Measurements from ENCODE around the gene CBFA2T3. TPM values are rescaled to one million over a fixed set of nuclear protein-coding genes. Genes with fewer than 3 reads are reported as not detected.

CBFA2T3 gene
- total RNA-seq, 8 experiments from 2014 or later, result 0.41 to 3.4 (median 1.2) TPM

DNA sequence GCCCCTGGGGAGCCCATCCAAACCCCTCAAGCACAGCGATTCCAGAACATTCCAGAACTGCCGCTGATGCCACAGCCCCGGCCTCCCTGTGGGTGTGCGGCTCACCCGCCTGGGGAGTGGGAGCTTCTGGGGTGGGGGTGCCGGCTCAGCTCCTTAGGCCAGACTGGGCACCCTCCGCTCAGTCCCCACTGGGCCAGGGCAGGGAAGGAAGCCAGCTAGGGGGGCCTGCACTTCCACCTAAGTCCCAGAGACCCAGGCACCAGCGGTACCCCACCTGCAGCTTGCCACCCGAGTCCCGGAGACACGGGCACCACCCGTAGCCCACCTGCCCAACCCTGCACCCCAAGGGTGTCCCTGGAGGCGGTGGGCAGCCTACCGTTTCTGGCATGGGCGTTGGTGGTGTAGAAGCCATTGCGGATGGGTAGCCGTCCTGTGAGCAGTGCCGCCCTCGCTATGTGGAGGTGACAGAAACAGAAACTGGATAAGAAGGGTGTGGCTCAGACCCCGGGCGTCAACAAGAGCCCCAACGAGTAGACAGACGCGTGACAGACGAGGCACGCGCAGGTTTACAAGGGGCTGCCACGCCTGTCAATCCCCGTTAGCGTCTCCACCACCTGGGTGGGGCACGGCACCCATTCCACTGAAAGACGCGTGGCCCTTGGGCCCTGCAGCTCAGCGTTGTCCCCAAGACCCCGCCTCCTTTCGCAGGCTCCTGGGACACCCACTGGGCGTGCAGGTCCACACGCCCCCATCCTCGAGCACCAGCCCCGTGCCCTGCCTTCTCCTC lies 135.3 kb downstream of the CBFA2T3 start:
- H3K27ac ChIP-seq, result no peak overlapping the region
- peaks cover 0 to 6% of the 10 kb centered on the region in 2 donors for H3K4me1 ChIP-seq (replicated peaks in 1 of 2)
- H3K4me3 ChIP-seq, result no peak overlapping the region
- ATAC-seq (replicated peaks in 6 of 8), result no peak
- 89 to 95% (median 90%) methylated on average over 2 to 15 of the region's 40 CpGs; no CpG with 5 or more reads in 7 of the 10 experiments for WGBS, 10 experiments
- in situ Hi-C loops (cut with MboI; ENCODE audit: low pct_unique_long_range_greater_than_20kb in 2 of 9, low sequenced_read_pairs in 9 of 9, unreplicated experiment in 9 of 9), result no loop called here

DNA sequence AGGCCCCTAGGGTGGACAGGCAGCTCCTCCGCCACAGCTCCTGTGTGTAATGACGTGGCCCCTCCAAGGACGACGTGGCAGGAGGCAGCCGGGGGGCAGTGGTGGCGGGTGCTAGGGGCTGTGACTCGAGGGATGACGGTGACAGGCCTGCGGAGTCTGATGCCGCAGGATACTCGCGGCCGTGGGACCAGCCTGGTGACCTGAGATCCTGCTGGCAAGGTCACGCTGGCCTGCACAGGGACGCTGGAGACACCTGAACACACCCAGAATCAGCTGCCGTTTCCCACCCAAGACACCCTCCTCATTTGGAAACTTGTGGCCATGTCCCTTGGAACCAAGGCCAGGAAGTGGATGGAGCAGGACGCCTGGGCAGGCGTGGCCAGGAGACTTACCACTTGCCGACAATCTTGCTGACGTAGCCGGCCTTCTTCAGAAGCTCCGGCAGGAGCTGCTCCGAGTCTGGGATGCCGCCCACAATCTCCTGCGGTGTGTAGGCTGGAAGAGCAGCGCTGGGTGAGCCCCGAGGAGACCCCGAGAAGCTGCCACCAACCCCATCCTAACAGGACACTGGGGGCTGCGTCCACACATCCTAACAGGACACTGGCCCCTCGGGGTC lies 136.3 kb downstream of the CBFA2T3 start:
- H3K27ac ChIP-seq, result no peak overlapping the region
- no peak for ATAC-seq (replicated peaks in 6 of 8)
- peaks cover 0 to 6% of the 10 kb centered on the region in 2 donors for H3K4me1 ChIP-seq (replicated peaks in 1 of 2)
- no peak overlapping the region for H3K4me3 ChIP-seq
- in situ Hi-C loops (cut with MboI; ENCODE audit: low pct_unique_long_range_greater_than_20kb in 2 of 9, low sequenced_read_pairs in 9 of 9, unreplicated experiment in 9 of 9), result no loop called here
- 76 to 100% (median 90%) methylated on average over 1 to 5 of the region's 30 CpGs; no CpG with 5 or more reads in 6 of the 10 experiments for WGBS, 10 experiments

- no peak for ATAC-seq (replicated peaks in 6 of 8)
- no peak overlapping the region for H3K27ac ChIP-seq
- H3K4me3 ChIP-seq, result no peak overlapping the region
- 90 to 100% (median 93%) methylated on average over 1 to 19 of the region's 24 CpGs; no CpG with 5 or more reads in 4 of the 10 experiments for WGBS, 10 experiments
- in situ Hi-C loops (cut with MboI; ENCODE audit: low pct_unique_long_range_greater_than_20kb in 2 of 9, low sequenced_read_pairs in 9 of 9, unreplicated experiment in 9 of 9), result no loop called here
- H3K4me1 ChIP-seq (replicated peaks in 1 of 2), result peaks cover 0 to 6% of the 10 kb centered on the region in 2 donors
Observed at GRCh38 chr16:88839745-88840599, 137.0 kb downstream of the CBFA2T3 start.

GRCh38 chr16:88839026-88839529 lies 137.9 kb downstream of the CBFA2T3 start:
- no peak overlapping the region for H3K27ac ChIP-seq
- 87 to 100% (median 98%) methylated on average over 2 to 6 of the region's 39 CpGs; no CpG with 5 or more reads in 6 of the 10 experiments for WGBS, 10 experiments
- ATAC-seq (replicated peaks in 6 of 8), result no peak
- H3K4me1 ChIP-seq (replicated peaks in 1 of 2), result no peaks in the 10 kb centered on the region
- in situ Hi-C loops (cut with MboI; ENCODE audit: low pct_unique_long_range_greater_than_20kb in 2 of 9, low sequenced_read_pairs in 9 of 9, unreplicated experiment in 9 of 9), result no loop called here
- H3K4me3 ChIP-seq, result no peak overlapping the region

- Histone ChIP-seq H3K4me3 (no peak overlapping the region), H3K4me1 (replicated peaks in 1 of 2) (no peaks in the 10 kb centered on the region), H3K27ac (no peak overlapping the region)
- in situ Hi-C loops (cut with MboI; ENCODE audit: low pct_unique_long_range_greater_than_20kb in 2 of 9, low sequenced_read_pairs in 9 of 9, unreplicated experiment in 9 of 9), result no loop called here
- no peak for ATAC-seq (replicated peaks in 6 of 8)
- 60 to 100% (median 80%) methylated on average over 1 to 2 of the region's 19 CpGs; no CpG with 5 or more reads in 5 of the 10 experiments for WGBS, 10 experiments
Observed at GRCh38 chr16:88838566-88838965, 138.4 kb downstream of the CBFA2T3 start.

- H3K4me3 ChIP-seq, result no peak overlapping the region
- no peaks in the 10 kb centered on the region for H3K4me1 ChIP-seq (replicated peaks in 1 of 2)
- ATAC-seq (replicated peaks in 6 of 8), result no peak
- no peak overlapping the region for H3K27ac ChIP-seq
- 80 to 100% (median 93%) methylated on average over 1 to 8 of the region's 20 CpGs; no CpG with 5 or more reads in 6 of the 10 experiments for WGBS, 10 experiments
- in situ Hi-C loops (cut with MboI; ENCODE audit: low pct_unique_long_range_greater_than_20kb in 2 of 9, low sequenced_read_pairs in 9 of 9, unreplicated experiment in 9 of 9), result no loop called here
Observed at GRCh38 chr16:88837806-88838205, 139.2 kb downstream of the CBFA2T3 start.

DNA sequence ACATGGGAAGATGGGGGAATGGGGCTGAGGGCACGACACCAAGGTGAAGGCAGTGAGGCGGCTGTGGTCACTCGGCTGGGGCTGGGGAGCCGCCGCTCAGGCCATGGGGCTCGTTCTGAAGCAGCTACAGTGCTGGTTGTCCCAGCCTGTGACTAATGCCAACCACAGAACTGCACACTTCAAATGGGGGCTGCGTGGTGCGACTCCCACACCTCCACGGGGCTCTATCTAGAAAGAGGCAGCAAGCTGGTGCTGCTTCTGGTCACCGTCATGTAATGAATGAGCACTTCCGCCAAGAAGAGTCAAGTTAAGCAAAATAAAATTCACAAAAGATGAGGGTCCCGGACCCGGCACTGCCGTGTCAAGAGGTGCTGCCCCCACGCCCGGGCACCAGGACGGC lies 140.2 kb downstream of the CBFA2T3 start:
- no peaks in the 10 kb centered on the region for H3K4me1 ChIP-seq (replicated peaks in 1 of 2)
- no peak overlapping the region for H3K4me3 ChIP-seq
- in situ Hi-C loops (cut with MboI; ENCODE audit: low pct_unique_long_range_greater_than_20kb in 2 of 9, low sequenced_read_pairs in 9 of 9, unreplicated experiment in 9 of 9), result no loop called here
- 100% methylated on average over 1 of the region's 17 CpGs; no CpG with 5 or more reads in 9 of the 10 experiments for WGBS, 10 experiments
- no peak overlapping the region for H3K27ac ChIP-seq
- ATAC-seq (replicated peaks in 6 of 8), result no peak

DNA sequence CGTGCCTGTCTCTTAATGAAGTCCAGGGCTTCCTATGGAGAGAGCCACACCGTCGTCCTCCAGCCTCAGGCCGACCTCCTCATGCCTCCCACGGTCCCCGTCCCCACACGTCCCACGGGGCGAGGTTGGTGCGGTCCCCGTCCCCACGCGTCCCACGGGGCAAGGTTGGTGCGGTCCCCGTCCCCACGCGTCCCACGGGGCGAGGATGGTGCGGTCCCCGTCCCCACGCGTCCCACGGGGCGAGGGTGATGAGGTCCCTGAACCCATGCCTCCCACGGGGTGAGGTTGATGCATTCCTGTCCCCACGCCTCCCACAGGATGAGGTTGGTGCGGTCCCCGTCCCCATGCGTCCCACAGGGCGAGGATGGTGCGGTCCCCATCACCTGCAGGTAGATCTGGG lies 141.2 kb downstream of the CBFA2T3 start:
- ATAC-seq (replicated peaks in 6 of 8), result no peak
- Histone ChIP-seq H3K4me3 (no peak overlapping the region), H3K27ac (no peak overlapping the region), H3K4me1 (replicated peaks in 1 of 2) (no peaks in the 10 kb centered on the region)
- no CpG with 5 or more reads among the region's 33 CpGs for WGBS, 10 experiments
- in situ Hi-C loops (cut with MboI; ENCODE audit: low pct_unique_long_range_greater_than_20kb in 2 of 9, low sequenced_read_pairs in 9 of 9, unreplicated experiment in 9 of 9), result no loop called here

- Histone ChIP-seq H3K27ac (no peak overlapping the region), H3K4me1 (replicated peaks in 1 of 2) (no peaks in the 10 kb centered on the region), H3K4me3 (no peak overlapping the region)
- peak in 2 of 8 experiments; percentile 46 to 47 for ATAC-seq (replicated peaks in 6 of 8)
- 80% methylated on average over 1 of the region's 11 CpGs; no CpG with 5 or more reads in 8 of the 10 experiments for WGBS, 10 experiments
- in situ Hi-C loops (cut with MboI; ENCODE audit: low pct_unique_long_range_greater_than_20kb in 2 of 9, low sequenced_read_pairs in 9 of 9, unreplicated experiment in 9 of 9), result no loop called here
Observed at GRCh38 chr16:88835383-88835782, 141.6 kb downstream of the CBFA2T3 start.

DNA sequence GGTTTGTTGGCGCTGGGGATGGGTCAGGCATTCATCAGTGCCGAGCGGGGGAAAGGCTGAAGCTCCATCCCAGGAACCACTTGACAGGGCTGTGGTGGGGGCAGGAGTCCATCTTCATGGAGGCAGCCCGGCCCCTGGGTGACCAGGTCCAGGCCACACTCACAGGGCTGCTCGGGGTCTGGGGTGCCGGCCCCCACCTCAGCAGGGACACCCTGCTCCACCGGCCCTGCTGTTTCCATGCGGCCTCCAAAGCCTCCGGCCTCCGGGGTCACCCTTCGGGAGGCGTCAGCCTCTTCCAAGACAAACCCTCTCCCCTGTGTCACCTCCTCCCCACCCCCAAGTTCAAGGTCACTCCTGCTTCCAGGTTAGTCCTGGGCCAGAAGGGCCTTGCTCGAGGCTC lies 142.3 kb downstream of the CBFA2T3 start:
- H3K27ac ChIP-seq, result no peak overlapping the region
- H3K4me3 ChIP-seq, result no peak overlapping the region
- no peaks in the 10 kb centered on the region for H3K4me1 ChIP-seq (replicated peaks in 1 of 2)
- in situ Hi-C loops (cut with MboI; ENCODE audit: low pct_unique_long_range_greater_than_20kb in 2 of 9, low sequenced_read_pairs in 9 of 9, unreplicated experiment in 9 of 9), result no loop called here
- ATAC-seq (replicated peaks in 6 of 8), result no peak
- 60 to 95% (median 86%) methylated on average over 1 to 9 of the region's 13 CpGs; no CpG with 5 or more reads in 7 of the 10 experiments for WGBS, 10 experiments

DNA sequence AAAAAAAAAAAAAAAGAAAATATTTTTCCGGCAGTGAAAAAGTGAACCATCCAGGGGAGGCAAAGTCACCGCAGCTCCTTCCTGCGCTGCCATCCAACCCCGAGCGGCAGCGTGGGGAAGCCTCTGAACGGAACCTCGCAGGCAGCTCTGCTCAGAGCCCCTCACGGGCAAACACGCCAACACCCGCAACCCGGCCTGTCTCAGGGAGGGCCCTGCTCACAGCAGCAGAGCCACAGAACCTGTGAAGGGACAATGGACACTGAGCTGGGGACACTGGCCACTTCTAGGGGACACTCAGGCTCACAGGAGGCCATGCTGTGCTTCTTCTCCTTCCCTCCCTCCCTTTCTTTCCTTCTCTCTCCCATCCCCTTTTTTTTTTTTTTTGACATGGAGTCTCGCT lies 143.9 kb downstream of the CBFA2T3 start:
- H3K4me3 ChIP-seq, result no peak overlapping the region
- in situ Hi-C loops (cut with MboI; ENCODE audit: low pct_unique_long_range_greater_than_20kb in 2 of 9, low sequenced_read_pairs in 9 of 9, unreplicated experiment in 9 of 9), result no loop called here
- no peak for ATAC-seq (replicated peaks in 6 of 8)
- 80 to 100% (median 91%) methylated on average over 1 to 12 of the region's 13 CpGs; no CpG with 5 or more reads in 3 of the 10 experiments for WGBS, 10 experiments
- H3K4me1 ChIP-seq (replicated peaks in 1 of 2), result no peaks in the 10 kb centered on the region
- H3K27ac ChIP-seq, result no peak overlapping the region

GRCh38 chr16:88831838-88832237 lies 145.2 kb downstream of the CBFA2T3 start:
- in situ Hi-C loops (cut with MboI; ENCODE audit: low pct_unique_long_range_greater_than_20kb in 2 of 9, low sequenced_read_pairs in 9 of 9, unreplicated experiment in 9 of 9), result no loop called here
- H3K27ac ChIP-seq, result no peak overlapping the region
- no CpG with 5 or more reads among the region's 13 CpGs for WGBS, 10 experiments
- no peaks in the 10 kb centered on the region for H3K4me1 ChIP-seq (replicated peaks in 1 of 2)
- H3K4me3 ChIP-seq, result no peak overlapping the region
- ATAC-seq (replicated peaks in 6 of 8), result peak in 6 of 8 experiments; percentile 24 to 63 (median 34)

GRCh38 chr16:88830783-88831182 lies 146.2 kb downstream of the CBFA2T3 start:
- no peaks in the 10 kb centered on the region for H3K4me1 ChIP-seq (replicated peaks in 1 of 2)
- H3K4me3 ChIP-seq, result no peak overlapping the region
- H3K27ac ChIP-seq, result no peak overlapping the region
- in situ Hi-C loops (cut with MboI; ENCODE audit: low pct_unique_long_range_greater_than_20kb in 2 of 9, low sequenced_read_pairs in 9 of 9, unreplicated experiment in 9 of 9), result no loop called here
- 70 to 100% (median 92%) methylated on average over 1 to 7 of the region's 14 CpGs; no CpG with 5 or more reads in 6 of the 10 experiments for WGBS, 10 experiments
- no peak for ATAC-seq (replicated peaks in 6 of 8)

Measured in motor neuron (in vitro differentiated cells).